GM19239 (cell line): ENCODE measurements around the gene YDJC.
"Not testable (repeated sequence)": the region's sequence is repeated elsewhere in the genome, so short reads cannot be mapped to it uniquely, and the experiment has no call there.

Experiments
- DNase-seq: peaks from one replicate; pipeline ENCODE4 v3.0.0; 2011; ENCODE audit warnings: low spot score; ENCODE audit not compliant: insufficient read length
- FAIRE-seq: peaks from 2 replicates; lab custom pipeline; 2011; peaks lifted over from hg19 to GRCh38; lab: Jason Lieb, UNC

Gene YDJC

GRCh38 chr22:21629255-21630149, at the start of gene YDJC:
Gene YDJC, minus strand, starts transcription at chr22:21630022. Its CDS starts 8 bp downstream, at chr22:21630014.
- FAIRE-seq: peak; percentile 93
- peak; percentile 98 for DNase-seq

- FAIRE-seq: no peak
Measured at GRCh38 chr22:21679383-21679782, 49.6 kb upstream of the YDJC start.

GRCh38 chr22:21678842-21679241, 49.0 kb upstream of the YDJC start:
- not testable (repeated sequence) for DNase-seq, FAIRE-seq

More at GRCh38 chr22:21679383-21679782, 49.6 kb upstream of the YDJC start:
- DNase-seq: no peak

GRCh38 chr22:21677606-21678443, 48.0 kb upstream of the YDJC start:
- FAIRE-seq (no peak), DNase-seq (no peak)

- no peak for FAIRE-seq
- no peak for DNase-seq
Measured at GRCh38 chr22:21674638-21675245, 44.9 kb upstream of the YDJC start.

GRCh38 chr22:21673534-21674321, 43.9 kb upstream of the YDJC start:
- DNase-seq (no peak), FAIRE-seq (no peak)

GRCh38 chr22:21672107-21672629, 42.3 kb upstream of the YDJC start:
- no peak for DNase-seq
- no peak for FAIRE-seq

GRCh38 chr22:21669026-21669425, 39.2 kb upstream of the YDJC start:
- FAIRE-seq (no peak), DNase-seq (no peak)

GRCh38 chr22:21666786-21667185, 37.0 kb upstream of the YDJC start:
- no peak for FAIRE-seq

GRCh38 chr22:21665047-21665851, 35.4 kb upstream of the YDJC start:
- DNase-seq (no peak), FAIRE-seq (no peak)

More at GRCh38 chr22:21666786-21667185, 37.0 kb upstream of the YDJC start:
- no peak for DNase-seq

- no peak for FAIRE-seq
Measured at GRCh38 chr22:21663738-21664137, 33.9 kb upstream of the YDJC start.

GRCh38 chr22:21661991-21662390, 32.2 kb upstream of the YDJC start:
- FAIRE-seq (no peak), DNase-seq (no peak)

More at GRCh38 chr22:21663738-21664137, 33.9 kb upstream of the YDJC start:
- no peak for DNase-seq

GRCh38 chr22:21660904-21661303, 31.1 kb upstream of the YDJC start:
- no peak for DNase-seq
- FAIRE-seq: no peak

- no peak for DNase-seq
- no peak for FAIRE-seq
Measured at GRCh38 chr22:21659864-21660525, 30.2 kb upstream of the YDJC start.

- DNase-seq (peak; percentile 88), FAIRE-seq (peak; percentile 48)
Measured at GRCh38 chr22:21657360-21658032, 27.7 kb upstream of the YDJC start.

- DNase-seq (no peak), FAIRE-seq (no peak)
Measured at GRCh38 chr22:21657020-21657359, 27.2 kb upstream of the YDJC start.
